Ramos (cell line): Measurements from ENCODE around the gene PELI1.
"Not testable (repeated sequence)": the region's sequence is repeated elsewhere in the genome, so short reads cannot be mapped to it uniquely, and the experiment has no call there.

Experiments used
- in situ Hi-C: fragments of 300-500 bp; cut with MboI; formaldehyde crosslinking; loops from one replicate; pipeline ENCODE4 v1.14.3; 2022; ENCODE audit warnings: low sequenced_read_pairs; ENCODE audit not compliant: unreplicated experiment

Gene PELI1

GRCh38 chr2:64124571-64124970 is 19.6 kb downstream of the PELI1 start:
- in situ Hi-C loops, result no loop called here

DNA sequence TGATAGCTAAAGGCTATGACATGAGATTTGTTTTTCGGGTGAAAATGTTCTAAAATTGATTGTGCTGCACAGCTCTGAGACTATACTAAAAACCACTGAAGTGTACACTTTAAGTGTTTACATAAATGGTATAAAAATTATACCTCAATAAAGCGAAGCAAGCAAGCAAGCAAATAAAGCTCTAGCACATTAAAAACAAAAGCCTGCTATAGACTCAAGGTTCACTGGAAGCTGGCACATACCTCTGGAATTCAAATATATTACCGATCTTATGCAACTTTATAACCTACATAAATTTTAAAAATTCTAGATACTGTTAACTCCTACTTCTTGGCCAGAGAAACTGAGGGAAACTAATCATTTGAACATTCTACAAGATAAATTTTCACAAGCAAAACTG is 20.1 kb downstream of the PELI1 start:
- in situ Hi-C loops, result no loop called here

- in situ Hi-C loops, result no loop called here
Observed at GRCh38 chr2:64123740-64124139, 20.5 kb downstream of the PELI1 start.

DNA sequence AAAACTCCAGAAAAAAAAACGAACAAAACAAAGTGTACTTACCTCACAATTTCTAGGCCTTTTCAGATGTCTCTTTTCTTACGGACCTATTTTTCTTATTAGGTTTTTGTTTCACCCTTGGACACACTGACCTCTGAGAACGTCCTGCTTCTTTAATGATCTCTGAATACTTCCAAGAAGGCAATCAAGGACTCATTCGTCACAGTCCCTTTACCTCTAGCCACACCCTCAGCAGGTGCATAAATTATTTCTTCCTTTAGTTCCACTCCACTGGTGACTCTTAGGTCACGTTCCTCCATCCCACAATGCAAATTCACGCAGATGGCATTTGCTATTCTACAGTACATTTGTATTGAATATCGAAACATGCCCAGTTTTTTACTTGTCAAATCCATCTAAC is 21.9 kb downstream of the PELI1 start:
- in situ Hi-C loops, result no loop called here

- in situ Hi-C loops, result no loop called here
Observed at GRCh38 chr2:64120928-64121327, 23.3 kb downstream of the PELI1 start.

- in situ Hi-C loops, result no loop called here
Observed at GRCh38 chr2:64120008-64120407, 24.2 kb downstream of the PELI1 start.

DNA sequence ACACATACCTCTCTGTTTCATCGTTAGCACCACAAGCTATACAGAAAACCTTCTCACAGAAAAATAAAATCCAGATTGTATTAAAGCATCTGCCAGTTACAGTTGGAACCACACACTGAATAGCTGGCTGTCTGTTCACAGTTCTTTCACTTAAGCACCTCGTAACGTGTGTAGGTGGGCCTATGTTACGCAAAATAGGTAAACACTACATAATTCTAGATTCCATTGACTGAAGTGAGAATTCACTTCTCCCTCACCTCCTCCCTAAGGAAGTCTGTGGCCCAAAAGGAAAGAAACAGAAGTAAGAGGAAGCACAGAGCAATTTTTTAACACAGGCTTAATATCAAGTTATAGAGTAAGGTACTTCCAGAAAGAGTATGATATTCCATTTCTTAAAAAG is 24.9 kb downstream of the PELI1 start:
- in situ Hi-C loops, result no loop called here

GRCh38 chr2:64115808-64116598 is 28.2 kb downstream of the PELI1 start:
- in situ Hi-C loops, result no loop called here

- in situ Hi-C loops, result no loop called here
Observed at GRCh38 chr2:64114912-64115277, 29.3 kb downstream of the PELI1 start.

DNA sequence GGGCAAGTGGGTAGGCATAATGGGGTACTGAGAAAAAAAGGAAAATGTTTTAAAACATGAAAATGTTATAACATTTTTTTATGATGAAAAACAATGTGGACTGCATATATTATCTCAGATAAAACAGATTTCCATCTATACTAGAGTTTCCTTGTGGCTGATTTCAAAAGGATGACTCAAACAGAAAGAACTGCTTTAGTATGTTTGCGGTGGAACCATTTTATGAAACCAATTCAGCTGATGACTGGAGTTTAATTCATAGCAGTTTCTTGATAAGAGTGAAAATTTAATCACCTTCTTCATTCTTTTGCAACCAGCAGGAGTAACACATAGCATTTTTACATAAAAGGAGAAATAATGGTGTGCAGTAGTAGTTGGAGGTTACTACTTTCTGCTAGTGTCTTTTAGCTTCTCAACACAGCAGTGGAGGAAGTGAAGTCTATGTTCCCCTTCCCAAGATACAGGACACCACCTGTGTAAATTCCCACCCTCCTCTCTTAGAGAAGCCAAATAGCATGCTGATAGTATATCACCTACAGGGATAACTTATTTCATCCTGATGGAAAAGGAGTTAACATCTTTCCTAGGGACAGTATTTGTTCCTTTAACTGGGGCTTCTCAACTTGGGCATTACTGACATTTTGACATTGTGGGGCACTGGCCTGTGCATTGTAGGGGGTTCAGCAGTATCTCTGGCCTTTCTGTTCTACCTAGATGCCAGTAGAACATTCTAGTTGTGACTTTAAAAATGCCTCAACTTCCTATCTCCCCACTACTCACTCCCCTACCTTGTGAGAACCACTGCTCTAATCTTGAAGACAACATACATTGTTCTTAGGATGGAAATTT is 29.9 kb downstream of the PELI1 start:
- in situ Hi-C loops, result no loop called here

GRCh38 chr2:64112016-64112415 is 32.2 kb downstream of the PELI1 start:
- in situ Hi-C loops, result no loop called here

DNA sequence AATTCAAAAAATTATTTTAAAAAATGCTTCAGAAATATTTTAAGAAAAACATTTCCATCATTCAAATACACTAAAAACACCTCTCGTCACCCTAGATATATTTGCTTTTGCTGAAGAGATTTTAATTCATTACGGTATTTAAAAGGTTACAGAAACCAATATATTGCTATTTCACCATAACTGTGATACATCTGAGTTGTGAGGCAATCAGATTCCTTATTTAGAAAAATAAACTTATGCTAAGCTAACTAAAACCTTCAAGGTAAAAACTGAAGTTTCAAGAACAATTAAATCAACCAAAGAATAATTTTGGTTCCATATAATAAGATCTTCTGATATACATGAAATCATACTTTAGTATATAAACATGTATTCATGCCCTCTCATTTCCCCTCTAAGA is 32.8 kb downstream of the PELI1 start:
- in situ Hi-C loops, result no loop called here

GRCh38 chr2:64108666-64109241 is 35.5 kb downstream of the PELI1 start:
- in situ Hi-C loops, result no loop called here

- in situ Hi-C loops, result no loop called here
Observed at GRCh38 chr2:64106481-64106880, 37.7 kb downstream of the PELI1 start.

DNA sequence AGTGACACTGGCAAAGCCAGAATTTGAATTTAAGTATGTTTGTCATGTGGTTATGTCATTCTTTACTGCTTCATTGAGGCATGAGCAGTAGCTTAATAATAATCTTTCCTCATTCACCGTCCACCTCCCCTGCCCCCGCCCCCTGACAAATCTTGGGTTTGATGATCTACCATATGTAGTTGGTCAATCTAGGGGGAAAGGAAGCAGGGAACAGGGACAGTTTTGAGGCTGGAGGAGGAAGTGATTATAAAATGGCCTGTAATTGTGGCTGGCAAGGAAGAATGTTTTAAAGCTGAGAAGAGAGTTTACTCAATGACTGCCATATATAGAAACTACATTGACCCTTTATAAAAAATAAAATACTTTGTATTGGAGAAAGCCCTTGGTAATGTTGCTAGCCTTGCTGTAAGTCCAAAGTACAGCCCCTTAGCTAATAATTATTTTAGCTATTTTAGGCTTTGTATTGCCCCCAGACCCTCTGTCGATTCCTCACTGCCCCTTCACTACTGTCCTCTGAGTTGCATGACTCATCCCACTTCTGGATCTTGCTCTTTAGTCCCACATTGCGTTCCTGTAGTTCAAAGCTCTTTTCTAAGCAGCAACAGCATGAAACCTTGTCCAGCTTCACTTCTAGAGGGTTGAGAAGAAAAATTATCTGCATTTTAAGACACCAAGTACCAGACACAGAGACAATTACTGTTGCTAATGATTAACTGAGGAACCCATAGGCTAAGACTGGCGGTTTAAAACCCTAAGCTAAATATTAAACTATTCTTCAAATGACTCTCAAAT is 38.4 kb downstream of the PELI1 start:
- in situ Hi-C loops, result no loop called here

- in situ Hi-C loops, result no loop called here
Observed at GRCh38 chr2:64104933-64105332, 39.3 kb downstream of the PELI1 start.

DNA sequence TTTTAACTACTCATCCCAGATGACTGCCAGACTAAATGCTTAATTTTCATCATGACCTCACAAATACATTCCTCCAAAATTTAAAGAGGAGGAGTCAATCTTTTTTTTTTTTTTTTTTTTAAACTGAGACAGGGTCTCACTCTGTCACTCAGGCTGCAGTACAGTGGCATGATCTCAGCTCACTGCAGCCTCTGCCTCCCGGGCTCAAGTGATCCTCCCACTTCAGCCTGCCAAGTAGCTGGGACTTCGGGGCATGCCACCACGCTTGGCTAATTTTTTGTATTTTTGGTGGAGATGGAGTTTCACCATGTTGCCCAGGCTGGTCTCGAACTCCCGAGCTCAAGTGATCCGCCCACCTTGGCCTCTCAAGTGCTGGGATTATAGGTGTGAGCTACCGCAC is 41.5 kb downstream of the PELI1 start:
- in situ Hi-C loops, result not testable (repeated sequence)

GRCh38 chr2:64101141-64101591 is 43.1 kb downstream of the PELI1 start:
- in situ Hi-C loops, result no loop called here

GRCh38 chr2:64100584-64100983 is 43.6 kb downstream of the PELI1 start:
- in situ Hi-C loops, result not testable (repeated sequence)

GRCh38 chr2:64094663-64095382 is 49.4 kb downstream of the PELI1 start:
- in situ Hi-C loops, result no loop called here
